ENCODE results near the gene SMARCA2. TPM values are rescaled to one million over a fixed set of nuclear protein-coding genes. Genes with fewer than 3 reads are reported as not detected.
A peak's percentile ranks its signal among the peaks of the same experiment; 100 is the strongest.
"Not testable (repeated sequence)": the region's sequence is repeated elsewhere in the genome, so short reads cannot be mapped to it uniquely, and the experiment has no call there.

Gene SMARCA2
- total RNA-seq, 1 experiment from 2014 or later, result 27.9 TPM

GRCh38 chr9:2144619-2145018, 129.5 kb downstream of the SMARCA2 start:
- H3K9me3 ChIP-seq (ENCODE audit: low read length), result no peaks in the 10 kb centered on the region
- no TSS peak for BruUV-seq (replicated peaks)
- H4K20me1 ChIP-seq (ENCODE audit: low read length), result no peaks in the 10 kb centered on the region
- POLR2A ChIA-PET (ENCODE audit: unreplicated experiment), result no interaction called here
- H3K4me2 ChIP-seq (ENCODE audit: low read length), result no peak overlapping the region
- H3K79me2 ChIP-seq (ENCODE audit: low read length), result no peaks in the 10 kb centered on the region
- no peaks in the 10 kb centered on the region for H3K9me2 ChIP-seq (replicated peaks; ENCODE audit: low read length)
- CTCF ChIA-PET, result no interaction called here
- no peaks in the 10 kb centered on the region for H3K36me3 ChIP-seq (ENCODE audit: low read depth, low read length)
- ATAC-seq, result no peak
- no peak for TF ChIP-seq EZH2 (IDR thresholded peaks at IDR 0.05; ENCODE audit: low read length, unreplicated experiment)
- TF ChIP-seq EZH2phosphoT487 (IDR thresholded peaks at IDR 0.05; ENCODE audit: borderline replicate concordance, low read length), result no peak
- no peak for TF ChIP-seq CTCF (conservative IDR thresholded peaks at IDR 0.05; ENCODE audit: low read depth, low read length)
- H3K4me3 ChIP-seq (ENCODE audit: low read length), result no peak overlapping the region
- no peak overlapping the region for H3K27ac ChIP-seq (ENCODE audit: low read length)
- intact Hi-C loops (cut with micrococcal nuclease), result no loop called here
- no peaks in the 10 kb centered on the region for H3K4me1 ChIP-seq (ENCODE audit: insufficient read depth, low read length)
- DNase-seq, result no peak
- no peaks in the 10 kb centered on the region for H3F3A ChIP-seq (ENCODE audit: low read length, unreplicated experiment)
- H2AFZ ChIP-seq (ENCODE audit: low read length), result no peak overlapping the region
- no peaks in the 10 kb centered on the region for H3K27me3 ChIP-seq (ENCODE audit: low read length)
- no peak overlapping the region for H3K9ac ChIP-seq (ENCODE audit: low read length)

GRCh38 chr9:2145746-2146145, 130.6 kb downstream of the SMARCA2 start:
- CTCF ChIA-PET, result no interaction called here
- no peak overlapping the region for H2AFZ ChIP-seq (ENCODE audit: low read length)
- no peaks in the 10 kb centered on the region for H3K27me3 ChIP-seq (ENCODE audit: low read length)
- intact Hi-C loops (cut with micrococcal nuclease), result no loop called here
- H3K36me3 ChIP-seq (ENCODE audit: low read depth, low read length), result no peaks in the 10 kb centered on the region
- no peak overlapping the region for H3K4me2 ChIP-seq (ENCODE audit: low read length)
- no peaks in the 10 kb centered on the region for H3K4me1 ChIP-seq (ENCODE audit: insufficient read depth, low read length)
- H3K9me3 ChIP-seq (ENCODE audit: low read length), result no peaks in the 10 kb centered on the region
- ATAC-seq (no peak), DNase-seq (no peak)
- H3K9me2 ChIP-seq (replicated peaks; ENCODE audit: low read length), result no peaks in the 10 kb centered on the region
- H3K4me3 ChIP-seq (ENCODE audit: low read length), result no peak overlapping the region
- TF ChIP-seq CTCF (conservative IDR thresholded peaks at IDR 0.05; ENCODE audit: low read depth, low read length), result no peak
- TF ChIP-seq EZH2phosphoT487 (IDR thresholded peaks at IDR 0.05; ENCODE audit: borderline replicate concordance, low read length), result no peak
- no peak for TF ChIP-seq EZH2 (IDR thresholded peaks at IDR 0.05; ENCODE audit: low read length, unreplicated experiment)
- BruUV-seq (replicated peaks), result no TSS peak
- H3K27ac ChIP-seq (ENCODE audit: low read length), result no peak overlapping the region
- no peak overlapping the region for H3K9ac ChIP-seq (ENCODE audit: low read length)
- no peaks in the 10 kb centered on the region for H3K79me2 ChIP-seq (ENCODE audit: low read length)
- no peaks in the 10 kb centered on the region for H4K20me1 ChIP-seq (ENCODE audit: low read length)
- no peaks in the 10 kb centered on the region for H3F3A ChIP-seq (ENCODE audit: low read length, unreplicated experiment)
- POLR2A ChIA-PET (ENCODE audit: unreplicated experiment), result no interaction called here

- POLR2A ChIA-PET (ENCODE audit: unreplicated experiment); H3K4me2 ChIP-seq (ENCODE audit: low read length); H3K27ac ChIP-seq (ENCODE audit: low read length); H2AFZ ChIP-seq (ENCODE audit: low read length); H3K79me2 ChIP-seq (ENCODE audit: low read length); DNase-seq; H3K36me3 ChIP-seq (ENCODE audit: low read depth, low read length); intact Hi-C loops (cut with micrococcal nuclease); H4K20me1 ChIP-seq (ENCODE audit: low read length); H3K27me3 ChIP-seq (ENCODE audit: low read length); ATAC-seq; H3K9me3 ChIP-seq (ENCODE audit: low read length); H3K4me3 ChIP-seq (ENCODE audit: low read length); H3K9ac ChIP-seq (ENCODE audit: low read length); H3K4me1 ChIP-seq (ENCODE audit: insufficient read depth, low read length); H3K9me2 ChIP-seq (replicated peaks; ENCODE audit: low read length); CTCF ChIA-PET; BruUV-seq (replicated peaks); H3F3A ChIP-seq (ENCODE audit: low read length, unreplicated experiment): not testable (repeated sequence)
- TF ChIP-seq CTCF (conservative IDR thresholded peaks at IDR 0.05; ENCODE audit: low read depth, low read length), result peak; percentile 31; the same call in 1 of the 2 replicates
Observed at GRCh38 chr9:2146700-2147099, 131.6 kb downstream of the SMARCA2 start.

Data from PC-3 (cell line).